GM12878 (cell line): ENCODE data around the gene HS6ST3. TPM values are rescaled to one million over a fixed set of nuclear protein-coding genes. Genes with fewer than 3 reads are reported as not detected.

ENCODE experiments used
- ATAC-seq: fragments of 200-7000 bp; cut with Tn5 transposase; 3 replicates; pipeline ENCODE4 v1.9.1; 2020; ENCODE audit warnings: mild to moderate bottlenecking, moderate library complexity
- BruUV-seq: library from RNA; stranded (reverse); fragments of 400-500 nt; replicated peaks from 2 replicates; lab custom pipeline; 2021; lab: Mats Ljungman, UMichigan
- CTCF ChIA-PET: fragments of 300-600 bp; sonication (Branson Sonifier 250); formaldehyde crosslinking; extraction: SDS; loops from one replicate; lab custom pipeline; 2021; ENCODE audit warnings: inconsistent platforms; lab: Yijun Ruan, JAX
- POLR2A ChIA-PET: fragments of 350-600 bp; formaldehyde crosslinking; extraction: SDS; loops from one replicate; lab custom pipeline; 2021; ENCODE audit warnings: inconsistent platforms; lab: Charles Lee
- RAD21 ChIA-PET: fragments of 300-600 bp; sonication (Branson Sonifier 250); formaldehyde crosslinking; loops from one replicate; lab custom pipeline; 2023; ENCODE audit warnings: antibody characterized with exemption; ENCODE audit not compliant: unreplicated experiment; lab: Charles Lee
- SMC1A ChIA-PET: fragments of 300-600 bp; sonication (Branson Sonifier 250); formaldehyde crosslinking; loops from one replicate; lab custom pipeline; 2023; ENCODE audit not compliant: unreplicated experiment, uncharacterized antibody; lab: Charles Lee
- DNase-seq: peaks from one replicate; pipeline ENCODE4 v3.0.0-alpha.2; 2011; ENCODE audit warnings: low read depth, low spot score
- FAIRE-seq: peaks from 3 replicates; lab custom pipeline; 2011; peaks lifted over from hg19 to GRCh38; lab: Jason Lieb, UNC
- H2AFZ ChIP-seq: 2 replicates; pipeline ENCODE4 v1.6.0; 2011; ENCODE audit warnings: low read depth, low read length, control low read depth; ENCODE audit not compliant: control insufficient read depth
- H3K27ac ChIP-seq: 2 replicates; pipeline ENCODE4 v1.5.1; 2011; ENCODE audit warnings: control low read depth; ENCODE audit not compliant: control insufficient read depth, insufficient read depth
- H3K27me3 ChIP-seq, 2 experiments: replicated peaks in 1 of 2; 2 replicates each; pipeline versions ENCODE4 v1.6.0 to v1.6.1; 2011; ENCODE audit warnings: low read length in 1 of 2; ENCODE audit not compliant: control insufficient read depth in 2 of 2, insufficient read depth in 2 of 2
- H3K36me3 ChIP-seq, 2 experiments: 2 replicates each; pipeline ENCODE4 v1.5.1; 2011; ENCODE audit warnings: low read length in 1 of 2; ENCODE audit not compliant: control insufficient read depth in 2 of 2, insufficient read depth in 2 of 2
- H3K4me1 ChIP-seq: 2 replicates; pipeline ENCODE4 v1.6.1; 2011; ENCODE audit warnings: mild to moderate bottlenecking, low read length, moderate library complexity, mixed read lengths; ENCODE audit not compliant: control insufficient read depth, insufficient read depth
- H3K4me2 ChIP-seq: 2 replicates; pipeline ENCODE4 v1.6.0; 2011; ENCODE audit warnings: control low read depth; ENCODE audit not compliant: control insufficient read depth, insufficient read depth
- H3K4me3 ChIP-seq: fragments of 200-600 bp; sonication (generic); 2 replicates; pipeline ENCODE4 v1.5.1; 2016
- H3K79me2 ChIP-seq: 2 replicates; pipeline ENCODE4 v1.6.0; 2011; ENCODE audit warnings: low read length; ENCODE audit not compliant: control insufficient read depth, insufficient read depth
- H3K9ac ChIP-seq: 2 replicates; pipeline ENCODE4 v1.8.0; 2011; ENCODE audit warnings: low read length, control low read depth, mixed read lengths; ENCODE audit not compliant: control insufficient read depth, insufficient read depth
- H3K9me3 ChIP-seq: replicated peaks from 3 replicates; pipeline ENCODE4 v1.5.1; 2011; ENCODE audit warnings: mild to moderate bottlenecking, low read length; ENCODE audit not compliant: control insufficient read depth, insufficient read depth
- H4K20me1 ChIP-seq: 2 replicates; pipeline ENCODE4 v1.6.0; 2011; ENCODE audit not compliant: control insufficient read depth, insufficient read depth
- ATF7 ChIP-seq: fragments of 450-650 bp; IDR thresholded peaks from 2 replicates; pipeline ENCODE4 v1.6.1; 2016; ENCODE audit warnings: low read depth, mild to moderate bottlenecking
- ESRRA ChIP-seq: IDR thresholded peaks from 2 replicates; pipeline ENCODE4 v1.6.1; 2012; ENCODE audit warnings: mild to moderate bottlenecking, low read length, improper control_type of control experiment
- FOXK2 ChIP-seq: fragments of 450-650 bp; IDR thresholded peaks from 2 replicates; pipeline ENCODE4 v1.6.1; 2017; ENCODE audit warnings: mild to moderate bottlenecking, moderate library complexity
- GABPA ChIP-seq: IDR thresholded peaks from 2 replicates; pipeline ENCODE4 v1.6.1; 2014; ENCODE audit warnings: antibody characterized with exemption, low read depth, mild to moderate bottlenecking, inconsistent platforms
- HDAC6 ChIP-seq: fragments of 200-600 bp; sonication (generic); IDR thresholded peaks from one replicate; pipeline ENCODE4 v1.8.0; 2017; ENCODE audit warnings: antibody characterized with exemption; ENCODE audit not compliant: unreplicated experiment
- IRF3 ChIP-seq: fragments of 450-650 bp; IDR thresholded peaks from 2 replicates; pipeline ENCODE4 v1.6.1; 2014; ENCODE audit warnings: mild to moderate bottlenecking
- MAX ChIP-seq: IDR thresholded peaks from 2 replicates; pipeline ENCODE4 v1.6.1; 2012; ENCODE audit warnings: low read depth, low read length, improper control_type of control experiment
- MYB ChIP-seq: fragments of 150-350 bp; IDR thresholded peaks from 2 replicates; pipeline ENCODE4 v1.6.1; 2014; ENCODE audit warnings: mild to moderate bottlenecking, low read depth, low read length, borderline replicate concordance
- PKNOX1 ChIP-seq: fragments of 450-650 bp; IDR thresholded peaks from 2 replicates; pipeline ENCODE4 v1.6.1; 2016; ENCODE audit warnings: mild to moderate bottlenecking
- POLR2AphosphoS2 ChIP-seq: IDR thresholded peaks from 2 replicates; pipeline ENCODE4 v1.6.1; 2011; ENCODE audit warnings: low read depth, mild to moderate bottlenecking, low read length, improper control_type of control experiment, moderate library complexity
- SIN3A ChIP-seq: IDR thresholded peaks from 2 replicates; pipeline ENCODE4 v1.6.1; 2012; ENCODE audit warnings: low read depth, low read length, improper control_type of control experiment
- SIX5 ChIP-seq: IDR thresholded peaks from 2 replicates; pipeline ENCODE4 v1.6.1; 2011; ENCODE audit warnings: mild to moderate bottlenecking, low read depth, low read length, moderate library complexity; ENCODE audit not compliant: severe bottlenecking
- SRF ChIP-seq, 2 experiments: IDR thresholded peaks; 2 replicates each; pipeline ENCODE4 v1.6.1; 2011; ENCODE audit warnings: low read depth in 2 of 2, low read length in 2 of 2, mild to moderate bottlenecking in 1 of 2, moderate library complexity in 1 of 2
- WGBS: methylation state at CpG from one replicate; pipeline ENCODE4 v1.1.6; 2016; ENCODE audit warnings: low lambda C conversion rate; ENCODE audit not compliant: insufficient replicate concordance, insufficient coverage; ENCODE audit errors: missing lambda C conversion rate; 5-methylcytosine and 5-hydroxymethylcytosine counted together
- in situ Hi-C: fragments of 300-500 bp; cut with MboI; formaldehyde crosslinking; loops from 9 replicates; pipeline ENCODE4 v1.14.3; 2018; ENCODE audit warnings: mixed read lengths
- intact Hi-C: fragments of 100-400 bp; cut with micrococcal nuclease; formaldehyde crosslinking; loops from one replicate; pipeline ENCODE4 v1.14.2; 2022; ENCODE audit not compliant: unreplicated experiment
- polyA plus RNA-seq, 11 experiments: library from polyadenylated mRNA; depleted of rRNA in 4 of 11; unstranded in 6 of 11; stranded (reverse) in 5 of 11; fragments of >200 nt; fragmentation: Nextera tagmentation in 4 of 11; fragmentation: Illumina TruSeq in 1 of 11; extraction: Ambion mirVana in 4 of 11; extraction: Trizol in 1 of 11; gene quantifications; 1 replicate in 1 of 11; 2 replicates in 10 of 11; pipeline versions ENCODE4 v1.2.1 to v1.2.3, GENCODE V29; 2011 to 2016; ENCODE audit warnings: inconsistent platforms in 2 of 11, missing spikeins in 2 of 11, low read depth in 1 of 11
- total RNA-seq, 4 experiments: library from RNA; depleted of rRNA in 3 of 4; stranded (reverse); fragments of >200 nt in 3 of 4; fragmentation: Illumina TruSeq in 1 of 4; extraction: Trizol in 1 of 4; gene quantifications; 2 replicates each; pipeline versions ENCODE4 v1.2.1 to v1.2.3, GENCODE V29; 2013 to 2021
- TF ChIP-seq, protein P1 (sequence below): IDR thresholded peaks from 2 replicates; pipeline ENCODE4 v1.6.1; 2011; ENCODE audit warnings: mild to moderate bottlenecking, low read depth, low read length, moderate library complexity; ENCODE audit not compliant: insufficient replicate concordance
- TF ChIP-seq, protein P2 (sequence below): fragments of 450-650 bp; IDR thresholded peaks from 2 replicates; pipeline ENCODE4 v1.6.1; 2017; ENCODE audit warnings: mild to moderate bottlenecking

HS6ST3 gene
- total and polyA plus RNA-seq, 10 of the 15 experiments (the other 5 are each of a cell fraction or from before 2014, with no cell fraction given), result under 0.01 to 2.9 TPM; not detected in 8

DNA sequence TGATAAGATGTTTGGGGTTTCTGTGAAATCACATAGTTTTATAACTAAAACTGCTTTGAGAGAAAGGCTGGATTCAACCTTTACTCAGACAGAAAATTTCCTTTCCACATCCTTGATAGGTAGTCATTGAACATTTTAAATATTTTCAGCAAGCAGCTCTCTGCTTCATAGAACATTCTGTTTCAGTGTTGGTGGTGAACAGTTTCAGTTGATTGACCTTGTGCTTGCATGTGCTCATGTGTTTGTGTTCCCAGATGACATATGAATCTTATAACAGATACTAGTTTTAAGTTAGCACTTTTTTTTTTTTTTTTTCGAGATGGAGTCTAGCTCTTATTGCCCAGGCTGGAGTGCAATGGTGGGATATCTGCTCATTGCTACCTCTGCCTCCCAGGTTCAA is 290.1 kb downstream of the HS6ST3 start (continued):
- TF ChIP-seq IRF3 (no peak), SRF (IDR thresholded peaks at IDR 0.05; ENCODE audit: low read depth in 2 of 2, low read length in 2 of 2) (no peak), FOXK2 (no peak), ATF7 (no peak)
- TF ChIP-seq, protein P1, sequence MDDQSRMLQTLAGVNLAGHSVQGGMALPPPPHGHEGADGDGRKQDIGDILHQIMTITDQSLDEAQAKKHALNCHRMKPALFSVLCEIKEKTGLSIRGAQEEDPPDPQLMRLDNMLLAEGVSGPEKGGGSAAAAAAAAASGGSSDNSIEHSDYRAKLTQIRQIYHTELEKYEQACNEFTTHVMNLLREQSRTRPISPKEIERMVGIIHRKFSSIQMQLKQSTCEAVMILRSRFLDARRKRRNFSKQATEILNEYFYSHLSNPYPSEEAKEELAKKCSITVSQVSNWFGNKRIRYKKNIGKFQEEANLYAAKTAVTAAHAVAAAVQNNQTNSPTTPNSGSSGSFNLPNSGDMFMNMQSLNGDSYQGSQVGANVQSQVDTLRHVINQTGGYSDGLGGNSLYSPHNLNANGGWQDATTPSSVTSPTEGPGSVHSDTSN, result no peak

DNA sequence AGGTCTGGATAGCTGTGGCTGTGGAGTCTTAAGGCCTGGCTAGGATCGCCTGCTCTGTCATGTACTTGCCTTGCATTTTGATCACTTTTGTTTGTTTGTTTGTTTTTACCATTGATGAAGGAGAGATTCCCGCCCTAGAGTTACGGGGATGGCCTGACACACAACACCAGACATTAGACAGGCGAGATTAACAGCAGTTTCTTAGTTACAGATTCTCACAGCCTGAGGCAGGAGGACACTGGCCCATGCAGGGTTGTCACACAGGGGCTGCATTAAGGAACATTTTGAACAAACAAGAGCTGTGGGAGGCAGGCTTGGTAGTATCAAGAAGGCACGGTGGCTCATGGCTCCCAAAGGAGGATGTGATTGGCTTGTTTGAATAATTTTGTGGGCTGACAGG is 291.8 kb downstream of the HS6ST3 start:
- H3K79me2 ChIP-seq, result no peaks in the 10 kb centered on the region
- H3K9ac ChIP-seq, result no peak overlapping the region
- H3K4me3 ChIP-seq, result no peak overlapping the region
- H2AFZ ChIP-seq, result no peak overlapping the region
- RAD21 ChIA-PET, result no interaction called here
- no peaks in the 10 kb centered on the region for H3K27me3 ChIP-seq
- FAIRE-seq (no peak), DNase-seq (no peak), ATAC-seq (no peak; the same call in 2 of the 3 replicates)
- no peaks in the 10 kb centered on the region for H3K9me3 ChIP-seq
- no peak overlapping the region for H3K27ac ChIP-seq
- in situ Hi-C loops, result no loop called here
- TF ChIP-seq MAX, result no peak
- TF ChIP-seq ATF7, result no peak
- no peak for TF ChIP-seq MYB
- TF ChIP-seq ESRRA, result no peak
- TF ChIP-seq GABPA, result no peak
- no peak for TF ChIP-seq POLR2AphosphoS2
- TF ChIP-seq, protein P2, sequence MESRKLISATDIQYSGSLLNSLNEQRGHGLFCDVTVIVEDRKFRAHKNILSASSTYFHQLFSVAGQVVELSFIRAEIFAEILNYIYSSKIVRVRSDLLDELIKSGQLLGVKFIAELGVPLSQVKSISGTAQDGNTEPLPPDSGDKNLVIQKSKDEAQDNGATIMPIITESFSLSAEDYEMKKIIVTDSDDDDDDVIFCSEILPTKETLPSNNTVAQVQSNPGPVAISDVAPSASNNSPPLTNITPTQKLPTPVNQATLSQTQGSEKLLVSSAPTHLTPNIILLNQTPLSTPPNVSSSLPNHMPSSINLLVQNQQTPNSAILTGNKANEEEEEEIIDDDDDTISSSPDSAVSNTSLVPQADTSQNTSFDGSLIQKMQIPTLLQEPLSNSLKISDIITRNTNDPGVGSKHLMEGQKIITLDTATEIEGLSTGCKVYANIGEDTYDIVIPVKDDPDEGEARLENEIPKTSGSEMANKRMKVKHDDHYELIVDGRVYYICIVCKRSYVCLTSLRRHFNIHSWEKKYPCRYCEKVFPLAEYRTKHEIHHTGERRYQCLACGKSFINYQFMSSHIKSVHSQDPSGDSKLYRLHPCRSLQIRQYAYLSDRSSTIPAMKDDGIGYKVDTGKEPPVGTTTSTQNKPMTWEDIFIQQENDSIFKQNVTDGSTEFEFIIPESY, result no peak
- TF ChIP-seq PKNOX1, result no peak
- TF ChIP-seq SIX5, result no peak
- no peak for TF ChIP-seq SIN3A
- TF ChIP-seq HDAC6, result no peak
- SMC1A ChIA-PET, result no interaction called here
- no TSS peak for BruUV-seq
- no peaks in the 10 kb centered on the region for H3K4me1 ChIP-seq
- no peaks in the 10 kb centered on the region for H3K36me3 ChIP-seq
- CTCF ChIA-PET, result no interaction called here
- intact Hi-C loops, result no loop called here
- WGBS, result 12% methylated on average over 5 of the region's 5 CpGs
- H3K4me2 ChIP-seq, result no peak overlapping the region
- no peaks in the 10 kb centered on the region for H4K20me1 ChIP-seq
- POLR2A ChIA-PET, result no interaction called here
